Measurements from ENCODE around the gene TMEM178B. TPM values are rescaled to one million over a fixed set of nuclear protein-coding genes. Genes with fewer than 3 reads are reported as not detected.

The TMEM178B gene
- total RNA-seq, 2 experiments from 2014 or later: 0.06 to 0.21 TPM

GRCh38 chr7:141497391-141497790, 423.5 kb downstream of the TMEM178B start:
- Mint-ChIP-seq H3K27ac (no peak overlapping the region), H3K36me3 (no peaks in the 10 kb centered on the region), H3K4me1 (no peaks in the 10 kb centered on the region), H3K4me3 (no peak overlapping the region), H3K9me3 (no peaks in the 10 kb centered on the region), H3K27me3 (peaks cover 57% of the 10 kb centered on the region)
- DNase-seq: no peak

- no peak overlapping the region for H3K27ac Mint-ChIP-seq
- no peak for DNase-seq
- no peaks in the 10 kb centered on the region for H3K4me1 Mint-ChIP-seq
- no peak overlapping the region for H3K4me3 Mint-ChIP-seq
- H3K9me3 Mint-ChIP-seq: no peaks in the 10 kb centered on the region
- H3K36me3 Mint-ChIP-seq: no peaks in the 10 kb centered on the region
- H3K27me3 Mint-ChIP-seq: peaks cover 43% of the 10 kb centered on the region
Measured at GRCh38 chr7:141500608-141501007, 426.7 kb downstream of the TMEM178B start.

GRCh38 chr7:141501451-141501850, 427.6 kb downstream of the TMEM178B start:
- Mint-ChIP-seq H3K4me1 (no peaks in the 10 kb centered on the region), H3K4me3 (no peak overlapping the region), H3K27me3 (peaks cover 43% of the 10 kb centered on the region), H3K27ac (no peak overlapping the region), H3K9me3 (no peaks in the 10 kb centered on the region), H3K36me3 (no peaks in the 10 kb centered on the region)
- DNase-seq: no peak

GRCh38 chr7:141511316-141511675, 437.4 kb downstream of the TMEM178B start:
- Mint-ChIP-seq H3K4me3 (peak overlapping the region; percentile 5), H3K9me3 (peaks cover 3% of the 10 kb centered on the region), H3K4me1 (peaks cover 16% of the 10 kb centered on the region), H3K27ac (no peak overlapping the region), H3K27me3 (peaks cover 68% of the 10 kb centered on the region), H3K36me3 (no peaks in the 10 kb centered on the region)
- peak; percentile 14 for DNase-seq

GRCh38 chr7:141511676-141512396, 438.0 kb downstream of the TMEM178B start:
- peaks cover 3% of the 10 kb centered on the region for H3K9me3 Mint-ChIP-seq
- H3K27ac Mint-ChIP-seq: no peak overlapping the region
- peaks cover 16% of the 10 kb centered on the region for H3K4me1 Mint-ChIP-seq
- peak overlapping the region; percentile 64 for H3K4me3 Mint-ChIP-seq
- no peak for DNase-seq
- H3K27me3 Mint-ChIP-seq: peaks cover 68% of the 10 kb centered on the region
- H3K36me3 Mint-ChIP-seq: no peaks in the 10 kb centered on the region

GRCh38 chr7:141512597-141512996, 438.7 kb downstream of the TMEM178B start:
- peak overlapping the region; percentile 64 for H3K4me3 Mint-ChIP-seq
- no peak for DNase-seq

GRCh38 chr7:141513720-141514119, 439.9 kb downstream of the TMEM178B start:
- Mint-ChIP-seq H3K36me3 (no peaks in the 10 kb centered on the region), H3K4me3 (no peak overlapping the region), H3K4me1 (peaks cover 16% of the 10 kb centered on the region), H3K9me3 (peaks cover 3% of the 10 kb centered on the region), H3K27me3 (peaks cover 56% of the 10 kb centered on the region), H3K27ac (no peak overlapping the region)
- DNase-seq: no peak

More at GRCh38 chr7:141512597-141512996, 438.7 kb downstream of the TMEM178B start:
- H3K27ac Mint-ChIP-seq: no peak overlapping the region
- H3K36me3 Mint-ChIP-seq: no peaks in the 10 kb centered on the region
- peaks cover 3% of the 10 kb centered on the region for H3K9me3 Mint-ChIP-seq
- peaks cover 64% of the 10 kb centered on the region for H3K27me3 Mint-ChIP-seq
- peaks cover 16% of the 10 kb centered on the region for H3K4me1 Mint-ChIP-seq

- Mint-ChIP-seq H3K4me1 (peaks cover 13% of the 10 kb centered on the region), H3K9me3 (peaks cover 3% of the 10 kb centered on the region), H3K4me3 (no peak overlapping the region), H3K27ac (no peak overlapping the region), H3K27me3 (peaks cover 43% of the 10 kb centered on the region), H3K36me3 (no peaks in the 10 kb centered on the region)
- DNase-seq: no peak
Measured at GRCh38 chr7:141515941-141516340, 442.1 kb downstream of the TMEM178B start.

GRCh38 chr7:141519623-141520022, 445.8 kb downstream of the TMEM178B start:
- Mint-ChIP-seq H3K4me1 (peaks cover 4% of the 10 kb centered on the region), H3K27ac (no peak overlapping the region), H3K36me3 (no peaks in the 10 kb centered on the region), H3K4me3 (no peak overlapping the region), H3K9me3 (no peaks in the 10 kb centered on the region), H3K27me3 (peaks cover 10% of the 10 kb centered on the region)
- DNase-seq: no peak

- Mint-ChIP-seq H3K27ac (no peak overlapping the region), H3K4me3 (no peak overlapping the region), H3K27me3 (peaks cover 20% of the 10 kb centered on the region), H3K36me3 (no peaks in the 10 kb centered on the region), H3K4me1 (peaks cover 4% of the 10 kb centered on the region), H3K9me3 (no peaks in the 10 kb centered on the region)
- no peak for DNase-seq
Measured at GRCh38 chr7:141522657-141523342, 448.9 kb downstream of the TMEM178B start.

- Mint-ChIP-seq H3K4me1 (peaks cover 4% of the 10 kb centered on the region), H3K27me3 (peaks cover 16% of the 10 kb centered on the region), H3K27ac (no peak overlapping the region), H3K9me3 (no peaks in the 10 kb centered on the region), H3K36me3 (no peaks in the 10 kb centered on the region), H3K4me3 (no peak overlapping the region)
- DNase-seq: no peak
Measured at GRCh38 chr7:141525973-141526514, 452.2 kb downstream of the TMEM178B start.

- DNase-seq: no peak
- H3K36me3 Mint-ChIP-seq: no peaks in the 10 kb centered on the region
- no peak overlapping the region for H3K27ac Mint-ChIP-seq
- H3K4me3 Mint-ChIP-seq: no peak overlapping the region
- H3K9me3 Mint-ChIP-seq: no peaks in the 10 kb centered on the region
- H3K4me1 Mint-ChIP-seq: peaks cover 4% of the 10 kb centered on the region
- peaks cover 16% of the 10 kb centered on the region for H3K27me3 Mint-ChIP-seq
Measured at GRCh38 chr7:141527076-141527475, 453.2 kb downstream of the TMEM178B start.

- Mint-ChIP-seq H3K27ac (no peak overlapping the region), H3K36me3 (no peaks in the 10 kb centered on the region), H3K9me3 (no peaks in the 10 kb centered on the region), H3K4me3 (no peak overlapping the region), H3K27me3 (peaks cover 20% of the 10 kb centered on the region), H3K4me1 (no peaks in the 10 kb centered on the region)
- DNase-seq: no peak
Measured at GRCh38 chr7:141528399-141528798, 454.5 kb downstream of the TMEM178B start.
